Astrocyte (in vitro differentiated cells and primary cell): ENCODE results near the gene RNF26. TPM values are rescaled to one million over a fixed set of nuclear protein-coding genes. Genes with fewer than 3 reads are reported as not detected.

ENCODE experiments used
- DNase-seq: peaks from one replicate; pipeline ENCODE4 v3.0.0-alpha.2; 2010; ENCODE audit warnings: low read depth
- FAIRE-seq: peaks from 2 replicates; lab custom pipeline; 2011; peaks lifted over from hg19 to GRCh38; lab: Jason Lieb, UNC
- H2AFZ ChIP-seq: 2 replicates; pipeline ENCODE4 v1.6.0; 2012; ENCODE audit warnings: low read depth, low read length, inconsistent platforms
- H3K27ac ChIP-seq: 2 replicates; pipeline ENCODE4 v1.5.1; 2011; ENCODE audit warnings: low read depth, low read length, inconsistent platforms
- H3K27me3 ChIP-seq: 2 replicates; pipeline ENCODE4 v1.6.0; 2011; ENCODE audit warnings: low read length, inconsistent platforms; ENCODE audit not compliant: insufficient read depth
- H3K36me3 ChIP-seq: 2 replicates; pipeline ENCODE4 v1.5.1; 2011; ENCODE audit warnings: low read length, inconsistent platforms; ENCODE audit not compliant: insufficient read depth
- H3K4me1 ChIP-seq: 2 replicates; pipeline ENCODE4 v1.5.1; 2011; ENCODE audit warnings: low read length, inconsistent platforms; ENCODE audit not compliant: insufficient read depth
- H3K4me2 ChIP-seq: 2 replicates; pipeline ENCODE4 v1.6.0; 2012; ENCODE audit warnings: low read length, inconsistent platforms
- H3K4me3 ChIP-seq: 2 replicates; pipeline ENCODE4 v1.5.1; 2011; ENCODE audit warnings: low read depth, mild to moderate bottlenecking, low read length, inconsistent platforms; ENCODE audit not compliant: insufficient read depth
- H3K79me2 ChIP-seq: 2 replicates; pipeline ENCODE4 v1.6.0; 2012; ENCODE audit warnings: mild to moderate bottlenecking, low read length, inconsistent platforms; ENCODE audit not compliant: insufficient read depth
- H3K9ac ChIP-seq: 2 replicates; pipeline ENCODE4 v1.6.0; 2012; ENCODE audit warnings: mild to moderate bottlenecking, low read length, inconsistent platforms
- H3K9me3 ChIP-seq: 2 replicates; pipeline ENCODE4 v1.5.1; 2012; ENCODE audit warnings: low read depth, mild to moderate bottlenecking, low read length, inconsistent platforms; ENCODE audit not compliant: insufficient read depth
- H4K20me1 ChIP-seq: 2 replicates; pipeline ENCODE4 v1.6.0; 2012; ENCODE audit warnings: low read length, inconsistent platforms; ENCODE audit not compliant: insufficient read depth
- H3K27ac Mint-ChIP-seq: one replicate; pipeline ENCODE4 v1.8.0; 2021; ENCODE audit warnings: mild to moderate bottlenecking, mixed read lengths; ENCODE audit not compliant: unreplicated experiment
- H3K27me3 Mint-ChIP-seq: one replicate; pipeline ENCODE4 v1.8.0; 2021; ENCODE audit warnings: low read depth, mixed read lengths; ENCODE audit not compliant: unreplicated experiment
- H3K36me3 Mint-ChIP-seq: one replicate; pipeline ENCODE4 v1.8.0; 2021; ENCODE audit warnings: low read depth, mixed read lengths; ENCODE audit not compliant: unreplicated experiment
- H3K4me1 Mint-ChIP-seq: one replicate; pipeline ENCODE4 v1.8.0; 2021; ENCODE audit warnings: low read depth, mixed read lengths; ENCODE audit not compliant: unreplicated experiment
- H3K4me3 Mint-ChIP-seq: one replicate; pipeline ENCODE4 v1.8.0; 2021; ENCODE audit warnings: mild to moderate bottlenecking, moderate library complexity, mixed read lengths; ENCODE audit not compliant: unreplicated experiment
- H3K9me3 Mint-ChIP-seq: one replicate; pipeline ENCODE4 v1.8.0; 2021; ENCODE audit warnings: mild to moderate bottlenecking, mixed read lengths; ENCODE audit not compliant: unreplicated experiment
- EZH2 ChIP-seq: IDR thresholded peaks from 2 replicates; pipeline ENCODE4 v1.6.1; 2012; ENCODE audit warnings: mild to moderate bottlenecking, low read length, inconsistent platforms; ENCODE audit not compliant: insufficient read depth
- total RNA-seq: library from RNA; stranded (reverse); gene quantifications from 2 replicates; pipeline ENCODE4 v1.2.1, GENCODE V29; 2021
- TF ChIP-seq, protein P1 (sequence below): IDR thresholded peaks from 2 replicates; pipeline ENCODE4 v1.5.1; 2011; ENCODE audit warnings: low read depth, mild to moderate bottlenecking, inconsistent platforms, low read length, moderate library complexity; ENCODE audit not compliant: insufficient read depth

The RNF26 gene
- total RNA-seq, 1 donor from 2014 or later: 31.8 TPM

DNA sequence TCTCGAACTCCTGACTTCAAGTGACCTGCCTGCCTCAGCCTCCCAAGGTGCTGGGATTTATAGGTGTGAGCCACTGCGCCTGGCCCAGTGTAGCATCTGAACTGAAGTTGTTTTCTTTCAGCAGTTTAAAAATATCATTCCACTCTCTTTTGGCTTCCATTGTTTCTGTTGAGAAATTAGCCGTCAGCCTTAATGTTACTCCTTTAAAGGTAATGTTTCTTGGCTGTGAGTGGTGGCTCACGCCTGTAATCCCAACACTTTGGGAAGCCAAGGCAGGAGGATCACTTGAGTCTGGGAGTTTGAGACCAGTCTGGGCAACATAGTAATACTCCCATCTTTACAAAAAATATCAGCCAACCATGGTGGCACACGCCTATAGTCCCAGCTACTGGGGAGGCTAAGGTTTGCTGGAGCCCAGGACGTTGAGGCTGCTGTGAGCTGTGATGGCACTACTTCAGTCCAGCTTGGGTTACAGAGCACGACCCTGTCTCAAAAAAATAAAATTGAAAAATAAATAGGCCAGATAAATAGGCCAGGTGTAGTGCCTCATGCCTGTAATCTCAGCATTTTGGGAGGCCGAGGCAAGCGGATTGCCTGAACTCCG lies 43.3 kb upstream of the RNF26 start:
- peaks cover 19% of the 10 kb centered on the region for H3K36me3 Mint-ChIP-seq
- no peaks in the 10 kb centered on the region for H3K4me1 Mint-ChIP-seq
- Histone ChIP-seq H3K36me3 (peaks cover 21% of the 10 kb centered on the region), H3K79me2 (peaks cover 3% of the 10 kb centered on the region), H3K27me3 (no peaks in the 10 kb centered on the region), H3K9ac (no peak overlapping the region), H3K27ac (no peak overlapping the region), H3K4me2 (no peak overlapping the region), H2AFZ (no peak overlapping the region), H4K20me1 (peaks cover 4% of the 10 kb centered on the region), H3K4me1 (no peaks in the 10 kb centered on the region), H3K4me3 (no peak overlapping the region), H3K9me3 (peaks cover 6% of the 10 kb centered on the region)
- TF ChIP-seq, protein P1, sequence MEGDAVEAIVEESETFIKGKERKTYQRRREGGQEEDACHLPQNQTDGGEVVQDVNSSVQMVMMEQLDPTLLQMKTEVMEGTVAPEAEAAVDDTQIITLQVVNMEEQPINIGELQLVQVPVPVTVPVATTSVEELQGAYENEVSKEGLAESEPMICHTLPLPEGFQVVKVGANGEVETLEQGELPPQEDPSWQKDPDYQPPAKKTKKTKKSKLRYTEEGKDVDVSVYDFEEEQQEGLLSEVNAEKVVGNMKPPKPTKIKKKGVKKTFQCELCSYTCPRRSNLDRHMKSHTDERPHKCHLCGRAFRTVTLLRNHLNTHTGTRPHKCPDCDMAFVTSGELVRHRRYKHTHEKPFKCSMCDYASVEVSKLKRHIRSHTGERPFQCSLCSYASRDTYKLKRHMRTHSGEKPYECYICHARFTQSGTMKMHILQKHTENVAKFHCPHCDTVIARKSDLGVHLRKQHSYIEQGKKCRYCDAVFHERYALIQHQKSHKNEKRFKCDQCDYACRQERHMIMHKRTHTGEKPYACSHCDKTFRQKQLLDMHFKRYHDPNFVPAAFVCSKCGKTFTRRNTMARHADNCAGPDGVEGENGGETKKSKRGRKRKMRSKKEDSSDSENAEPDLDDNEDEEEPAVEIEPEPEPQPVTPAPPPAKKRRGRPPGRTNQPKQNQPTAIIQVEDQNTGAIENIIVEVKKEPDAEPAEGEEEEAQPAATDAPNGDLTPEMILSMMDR: no peak
- TF ChIP-seq EZH2: no peak
- no peaks in the 10 kb centered on the region for H3K27me3 Mint-ChIP-seq
- no peak for FAIRE-seq
- no peak overlapping the region for H3K27ac Mint-ChIP-seq
- no peak overlapping the region for H3K4me3 Mint-ChIP-seq
- H3K9me3 Mint-ChIP-seq: no peaks in the 10 kb centered on the region
- DNase-seq: no peak

DNA sequence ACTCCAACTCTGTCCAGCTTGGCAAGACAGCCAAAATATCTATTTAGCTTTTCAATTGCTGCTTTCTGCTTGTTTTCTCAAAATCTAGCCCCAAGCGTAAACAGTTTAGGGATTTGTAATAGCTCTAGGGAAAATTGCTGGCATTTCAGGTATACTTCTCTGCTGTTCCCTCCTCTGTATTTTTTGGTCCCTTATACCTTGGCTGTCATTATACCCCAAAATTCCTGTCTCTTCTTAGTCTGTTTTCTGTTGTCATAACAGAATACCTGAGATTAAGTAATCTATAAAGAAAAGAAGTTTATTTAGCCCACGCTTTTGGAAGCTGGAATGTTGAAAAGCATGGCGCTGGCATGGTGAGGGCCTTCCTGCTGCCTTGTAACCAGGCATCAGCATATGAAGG lies 40.9 kb upstream of the RNF26 start:
- TF ChIP-seq, protein P1: no peak
- no peak for TF ChIP-seq EZH2
- Histone ChIP-seq H4K20me1 (no peaks in the 10 kb centered on the region), H3K9me3 (peaks cover 6% of the 10 kb centered on the region), H3K79me2 (no peaks in the 10 kb centered on the region), H2AFZ (no peak overlapping the region), H3K4me1 (no peaks in the 10 kb centered on the region), H3K27ac (no peak overlapping the region), H3K4me2 (no peak overlapping the region), H3K4me3 (no peak overlapping the region), H3K9ac (no peak overlapping the region), H3K27me3 (no peaks in the 10 kb centered on the region), H3K36me3 (peaks cover 24% of the 10 kb centered on the region)
- Mint-ChIP-seq H3K36me3 (peaks cover 20% of the 10 kb centered on the region), H3K27ac (no peak overlapping the region), H3K27me3 (no peaks in the 10 kb centered on the region), H3K4me1 (peaks cover 8% of the 10 kb centered on the region), H3K9me3 (no peaks in the 10 kb centered on the region), H3K4me3 (no peak overlapping the region)
- DNase-seq: no peak
- no peak for FAIRE-seq

DNA sequence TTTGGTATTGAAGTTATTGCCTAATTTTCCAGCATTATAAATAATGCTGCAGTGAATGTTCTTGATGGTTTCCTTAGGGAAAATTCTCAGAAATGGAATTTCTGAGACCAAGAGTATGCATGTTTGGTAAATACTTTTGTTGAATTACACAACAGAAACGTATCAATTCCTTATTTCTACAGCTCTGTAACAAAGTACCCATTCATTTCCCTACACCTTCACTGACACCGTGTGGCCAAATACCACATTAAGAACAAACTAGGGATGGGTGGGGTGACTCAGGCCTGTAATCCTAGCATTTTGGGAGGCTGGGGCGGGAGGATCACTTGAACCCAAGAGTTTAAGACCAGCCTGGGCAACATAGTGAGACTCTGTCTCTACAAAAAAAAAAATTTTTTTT lies 39.1 kb upstream of the RNF26 start:
- Mint-ChIP-seq H3K9me3 (no peaks in the 10 kb centered on the region), H3K4me3 (no peak overlapping the region), H3K4me1 (peaks cover 8% of the 10 kb centered on the region), H3K27ac (no peak overlapping the region), H3K36me3 (peaks cover 23% of the 10 kb centered on the region), H3K27me3 (no peaks in the 10 kb centered on the region)
- Histone ChIP-seq H3K27ac (no peak overlapping the region), H3K4me3 (no peak overlapping the region), H3K27me3 (no peaks in the 10 kb centered on the region), H3K9me3 (peaks cover 6% of the 10 kb centered on the region), H3K9ac (no peak overlapping the region), H3K4me1 (no peaks in the 10 kb centered on the region), H3K36me3 (peaks cover 30% of the 10 kb centered on the region), H4K20me1 (no peaks in the 10 kb centered on the region), H3K4me2 (no peak overlapping the region), H3K79me2 (no peaks in the 10 kb centered on the region), H2AFZ (no peak overlapping the region)
- FAIRE-seq: no peak
- no peak for TF ChIP-seq EZH2
- TF ChIP-seq, protein P1: no peak
- DNase-seq: no peak
